ENCODE data around the gene LIM2. TPM values are rescaled to one million over a fixed set of nuclear protein-coding genes. Genes with fewer than 3 reads are reported as not detected.

Gene LIM2
- total RNA-seq (ENCODE audit: low replicate concordance): not detected in 2 replicates

- TF ChIP-seq CTCF (IDR thresholded peaks at IDR 0.05; ENCODE audit: insufficient read depth, low read length): no peak
- no peak for DNase-seq (ENCODE audit: low read depth)
These were observed at the start of gene LIM2 for GRCh38 chr19:51387924-51388389. Gene LIM2, minus strand, starts transcription at chr19:51387974. Its CDS starts 531 bp downstream, at chr19:51387443.

GRCh38 chr19:51434456-51434855 is 46.7 kb upstream of the LIM2 start:
- no peak for DNase-seq (ENCODE audit: low read depth)
- no peak overlapping the region for H3K4me3 ChIP-seq (ENCODE audit: low read depth, low read length)
- no peak for TF ChIP-seq CTCF (IDR thresholded peaks at IDR 0.05; ENCODE audit: insufficient read depth, low read length)

More at GRCh38 chr19:51387924-51388389, at the start of gene LIM2:
- H3K4me3 ChIP-seq (ENCODE audit: low read depth, low read length): no peak within 1 kb of the TSS

- no peak for TF ChIP-seq CTCF (IDR thresholded peaks at IDR 0.05; ENCODE audit: insufficient read depth, low read length)
- H3K4me3 ChIP-seq (ENCODE audit: low read depth, low read length): no peak overlapping the region
- no peak for DNase-seq (ENCODE audit: low read depth)
These were observed 45.3 kb upstream of the LIM2 start for GRCh38 chr19:51433043-51433442.

- no peak for DNase-seq (ENCODE audit: low read depth)
- TF ChIP-seq CTCF (IDR thresholded peaks at IDR 0.05; ENCODE audit: insufficient read depth, low read length): no peak
- no peak overlapping the region for H3K4me3 ChIP-seq (ENCODE audit: low read depth, low read length)
These were observed 43.4 kb upstream of the LIM2 start for GRCh38 chr19:51431124-51431523.

- TF ChIP-seq CTCF (IDR thresholded peaks at IDR 0.05; ENCODE audit: insufficient read depth, low read length): no peak
- no peak overlapping the region for H3K4me3 ChIP-seq (ENCODE audit: low read depth, low read length)
- DNase-seq (ENCODE audit: low read depth): no peak
These were observed 42.4 kb upstream of the LIM2 start for GRCh38 chr19:51430221-51430620.

GRCh38 chr19:51427201-51427600 is 39.4 kb upstream of the LIM2 start:
- no peak for DNase-seq (ENCODE audit: low read depth)
- no peak overlapping the region for H3K4me3 ChIP-seq (ENCODE audit: low read depth, low read length)
- no peak for TF ChIP-seq CTCF (IDR thresholded peaks at IDR 0.05; ENCODE audit: insufficient read depth, low read length)

- TF ChIP-seq CTCF (IDR thresholded peaks at IDR 0.05; ENCODE audit: insufficient read depth, low read length): peak; percentile 99
- peak; percentile 66 for DNase-seq (ENCODE audit: low read depth)
- H3K4me3 ChIP-seq (ENCODE audit: low read depth, low read length): no peak overlapping the region
These were observed 34.3 kb upstream of the LIM2 start for GRCh38 chr19:51422053-51422448.

All from fibroblast of the aortic adventitia (primary cell).